GM23338 (cell line): ENCODE data around the gene WNK1. TPM values are rescaled to one million over a fixed set of nuclear protein-coding genes. Genes with fewer than 3 reads are reported as not detected.

Experiments
- ATAC-seq: fragments of 200-7000 bp; cut with Tn5 transposase; 3 replicates; pipeline ENCODE4 v1.9.1; 2020
- DNase-seq: peaks from one replicate; pipeline ENCODE4 v3.0.0-alpha.2; 2015; ENCODE audit warnings: low spot score
- H2AFZ ChIP-seq: fragments of 200-600 bp; sonication (generic); 2 replicates; pipeline ENCODE4 v1.8.0; 2016; ENCODE audit warnings: antibody characterized with exemption, mild to moderate bottlenecking, moderate library complexity
- H3F3A ChIP-seq: fragments of 200-600 bp; sonication (generic); replicated peaks from 2 replicates; pipeline ENCODE4 v1.8.0; 2017; ENCODE audit warnings: antibody characterized with exemption, mixed run types, low read depth
- H3K27ac ChIP-seq: fragments of 200-600 bp; sonication (generic); 2 replicates; pipeline ENCODE4 v1.6.1; 2016; ENCODE audit warnings: low read depth
- H3K27me3 ChIP-seq: fragments of 200-600 bp; sonication (generic); 2 replicates; pipeline ENCODE4 v1.8.0; 2016; ENCODE audit warnings: mild to moderate bottlenecking, mixed run types, moderate library complexity; ENCODE audit not compliant: insufficient read depth
- H3K36me3 ChIP-seq: fragments of 200-600 bp; sonication (generic); 2 replicates; pipeline ENCODE4 v1.8.0; 2016; ENCODE audit warnings: mild to moderate bottlenecking; ENCODE audit not compliant: insufficient read depth
- H3K4me1 ChIP-seq: fragments of 200-600 bp; sonication (generic); 2 replicates; pipeline ENCODE4 v1.8.0; 2016; ENCODE audit warnings: mild to moderate bottlenecking, moderate library complexity; ENCODE audit not compliant: insufficient read depth
- H3K4me2 ChIP-seq: fragments of 200-600 bp; sonication (generic); 2 replicates; pipeline ENCODE4 v1.7.1; 2017; ENCODE audit warnings: mixed run types
- H3K4me3 ChIP-seq: fragments of 200-600 bp; sonication (generic); 2 replicates; pipeline ENCODE4 v1.6.1; 2016; ENCODE audit warnings: mixed run types
- H3K79me2 ChIP-seq: fragments of 200-600 bp; sonication (generic); replicated peaks from 2 replicates; pipeline ENCODE4 v1.8.0; 2017; ENCODE audit warnings: mild to moderate bottlenecking; ENCODE audit not compliant: insufficient read depth
- H3K9me2 ChIP-seq: fragments of 200-600 bp; sonication (generic); 2 replicates; pipeline ENCODE4 v1.8.0; 2017; ENCODE audit not compliant: insufficient read depth
- H4K20me1 ChIP-seq: fragments of 200-600 bp; sonication (generic); replicated peaks from 2 replicates; pipeline ENCODE4 v1.8.0; 2017; ENCODE audit warnings: mild to moderate bottlenecking; ENCODE audit not compliant: insufficient read depth
- H3K27ac Mint-ChIP-seq: 2 replicates; pipeline ENCODE4 v1.8.0; 2020; ENCODE audit warnings: inconsistent platforms, mild to moderate bottlenecking, moderate library complexity, mixed read lengths
- H3K27me3 Mint-ChIP-seq: 3 replicates; pipeline ENCODE4 v1.8.0; 2022; ENCODE audit warnings: low read depth, mild to moderate bottlenecking, moderate library complexity, mixed read lengths, inconsistent platforms; ENCODE audit not compliant: insufficient read depth, poor library complexity
- H3K36me3 Mint-ChIP-seq: 3 replicates; pipeline ENCODE4 v1.8.0; 2021; ENCODE audit warnings: low read depth, mild to moderate bottlenecking, inconsistent platforms, moderate library complexity, mixed read lengths
- H3K4me1 Mint-ChIP-seq: 3 replicates; pipeline ENCODE4 v1.8.0; 2020; ENCODE audit warnings: mild to moderate bottlenecking, inconsistent platforms, mixed read lengths
- H3K4me3 Mint-ChIP-seq: 3 replicates; pipeline ENCODE4 v1.8.0; 2021; ENCODE audit warnings: moderate library complexity, mild to moderate bottlenecking, inconsistent platforms, mixed read lengths
- H3K9me3 Mint-ChIP-seq: 3 replicates; pipeline ENCODE4 v1.8.0; 2020; ENCODE audit warnings: moderate library complexity, mild to moderate bottlenecking, inconsistent platforms, mixed read lengths
- CREB1 ChIP-seq: fragments of 250-450 bp; sonication (Bioruptor Pico); IDR thresholded peaks from 2 replicates; pipeline ENCODE4 v1.5.0; 2020; ENCODE audit warnings: low read depth, mild to moderate bottlenecking, moderate library complexity
- EZH2 ChIP-seq: fragments of 200-600 bp; sonication (generic); IDR thresholded peaks from one replicate; pipeline ENCODE4 v1.8.0; 2017; ENCODE audit warnings: antibody characterized with exemption, mild to moderate bottlenecking, low read depth; ENCODE audit not compliant: unreplicated experiment
- EZH2phosphoT487 ChIP-seq: fragments of 200-600 bp; sonication (generic); IDR thresholded peaks from one replicate; pipeline ENCODE4 v1.8.1; 2018; ENCODE audit warnings: antibody characterized with exemption; ENCODE audit not compliant: unreplicated experiment
- JUNB ChIP-seq: IDR thresholded peaks from one replicate; pipeline ENCODE4 v1.6.1; 2016; ENCODE audit warnings: antibody characterized with exemption; ENCODE audit not compliant: unreplicated experiment
- NANOG ChIP-seq: IDR thresholded peaks from 2 replicates; pipeline ENCODE4 v1.6.1; 2016; ENCODE audit warnings: antibody characterized with exemption, borderline replicate concordance
- POLR2AphosphoS5 ChIP-seq: IDR thresholded peaks from 2 replicates; pipeline ENCODE4 v1.6.1; 2016; ENCODE audit warnings: antibody characterized with exemption, low read depth
- STAT1 ChIP-seq: IDR thresholded peaks from one replicate; pipeline ENCODE4 v1.6.1; 2016; ENCODE audit warnings: antibody characterized with exemption; ENCODE audit not compliant: unreplicated experiment
- ZNF114 ChIP-seq: fragments of 250-450 bp; sonication (Bioruptor Pico); IDR thresholded peaks from 2 replicates; pipeline ENCODE4 v1.5.0; 2020; ENCODE audit warnings: mild to moderate bottlenecking, moderate library complexity
- ZNF331 ChIP-seq: fragments of 250-450 bp; sonication (Bioruptor Pico); IDR thresholded peaks from 2 replicates; pipeline ENCODE4 v1.5.0; 2020; ENCODE audit warnings: low read depth, mild to moderate bottlenecking, moderate library complexity
- polyA plus RNA-seq: library from polyadenylated mRNA; unstranded; fragments of >200 nt; fragmentation: Nextera tagmentation; extraction: Ambion mirVana; gene quantifications from 2 replicates; pipeline ENCODE4 v1.2.1, GENCODE V29; 2016
- total RNA-seq: library from RNA; depleted of rRNA; stranded (reverse); fragments of >200 nt; shearing (Covaris generic); gene quantifications from 2 replicates; pipeline ENCODE4 v1.2.3, GENCODE V29; 2014
- TF ChIP-seq, protein P1 (sequence below): IDR thresholded peaks from one replicate; pipeline ENCODE4 v1.6.1; 2018; ENCODE audit warnings: antibody characterized with exemption; ENCODE audit not compliant: unreplicated experiment
- TF ChIP-seq, protein P2 (sequence below): fragments of 250-450 bp; sonication (Bioruptor Pico); IDR thresholded peaks from 2 replicates; pipeline ENCODE4 v1.5.0; 2020; ENCODE audit warnings: mild to moderate bottlenecking, moderate library complexity
- TF ChIP-seq, protein P3 (sequence below): IDR thresholded peaks from 2 replicates; pipeline ENCODE4 v1.6.1; 2016; ENCODE audit warnings: antibody characterized with exemption
- TF ChIP-seq, protein P4 (sequence below), 2 experiments: fragments of 200-600 bp in 1 of 2; sonication (generic) in 1 of 2; conservative IDR thresholded peaks; 2 replicates each; pipeline versions ENCODE4 v1.5.1 to v1.6.1; 2016 to 2017; ENCODE audit warnings: antibody characterized with exemption in 2 of 2, low read depth in 2 of 2, mild to moderate bottlenecking in 2 of 2, moderate library complexity in 1 of 2

The WNK1 gene
- total and polyA plus RNA-seq, 2 experiments from 2014 or later = 86.8 to 114 TPM

DNA sequence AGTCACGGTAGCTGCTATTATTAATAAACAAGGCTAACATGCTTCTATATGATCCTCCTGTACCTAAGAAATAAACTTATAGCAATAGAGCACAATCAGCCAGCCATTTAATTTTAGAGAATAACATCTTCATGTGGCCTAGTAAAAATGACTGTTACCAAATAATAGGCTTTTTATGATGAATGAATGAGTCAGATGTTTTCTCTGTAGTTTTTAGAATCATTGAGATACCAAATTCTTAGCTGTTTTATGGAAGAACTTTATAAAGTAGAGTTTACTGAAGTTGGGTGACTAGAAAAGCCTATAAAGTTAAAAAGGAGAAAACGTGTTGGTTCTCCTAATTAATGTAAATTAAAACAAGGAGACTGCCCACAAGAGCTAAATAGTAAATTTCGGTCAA is 40.7 kb downstream of the WNK1 start:
- H3K4me1 ChIP-seq = peaks cover 6% of the 10 kb centered on the region; the same call in 1 of the 2 replicates
- no peaks in the 10 kb centered on the region for H3K36me3 ChIP-seq
- no peak overlapping the region for H3K4me3 ChIP-seq
- no peak overlapping the region for H3K4me3 Mint-ChIP-seq
- peaks cover 100% of the 10 kb centered on the region for H3K79me2 ChIP-seq
- TF ChIP-seq, protein P1, sequence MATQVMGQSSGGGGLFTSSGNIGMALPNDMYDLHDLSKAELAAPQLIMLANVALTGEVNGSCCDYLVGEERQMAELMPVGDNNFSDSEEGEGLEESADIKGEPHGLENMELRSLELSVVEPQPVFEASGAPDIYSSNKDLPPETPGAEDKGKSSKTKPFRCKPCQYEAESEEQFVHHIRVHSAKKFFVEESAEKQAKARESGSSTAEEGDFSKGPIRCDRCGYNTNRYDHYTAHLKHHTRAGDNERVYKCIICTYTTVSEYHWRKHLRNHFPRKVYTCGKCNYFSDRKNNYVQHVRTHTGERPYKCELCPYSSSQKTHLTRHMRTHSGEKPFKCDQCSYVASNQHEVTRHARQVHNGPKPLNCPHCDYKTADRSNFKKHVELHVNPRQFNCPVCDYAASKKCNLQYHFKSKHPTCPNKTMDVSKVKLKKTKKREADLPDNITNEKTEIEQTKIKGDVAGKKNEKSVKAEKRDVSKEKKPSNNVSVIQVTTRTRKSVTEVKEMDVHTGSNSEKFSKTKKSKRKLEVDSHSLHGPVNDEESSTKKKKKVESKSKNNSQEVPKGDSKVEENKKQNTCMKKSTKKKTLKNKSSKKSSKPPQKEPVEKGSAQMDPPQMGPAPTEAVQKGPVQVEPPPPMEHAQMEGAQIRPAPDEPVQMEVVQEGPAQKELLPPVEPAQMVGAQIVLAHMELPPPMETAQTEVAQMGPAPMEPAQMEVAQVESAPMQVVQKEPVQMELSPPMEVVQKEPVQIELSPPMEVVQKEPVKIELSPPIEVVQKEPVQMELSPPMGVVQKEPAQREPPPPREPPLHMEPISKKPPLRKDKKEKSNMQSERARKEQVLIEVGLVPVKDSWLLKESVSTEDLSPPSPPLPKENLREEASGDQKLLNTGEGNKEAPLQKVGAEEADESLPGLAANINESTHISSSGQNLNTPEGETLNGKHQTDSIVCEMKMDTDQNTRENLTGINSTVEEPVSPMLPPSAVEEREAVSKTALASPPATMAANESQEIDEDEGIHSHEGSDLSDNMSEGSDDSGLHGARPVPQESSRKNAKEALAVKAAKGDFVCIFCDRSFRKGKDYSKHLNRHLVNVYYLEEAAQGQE = no peak
- TF ChIP-seq, protein P2, sequence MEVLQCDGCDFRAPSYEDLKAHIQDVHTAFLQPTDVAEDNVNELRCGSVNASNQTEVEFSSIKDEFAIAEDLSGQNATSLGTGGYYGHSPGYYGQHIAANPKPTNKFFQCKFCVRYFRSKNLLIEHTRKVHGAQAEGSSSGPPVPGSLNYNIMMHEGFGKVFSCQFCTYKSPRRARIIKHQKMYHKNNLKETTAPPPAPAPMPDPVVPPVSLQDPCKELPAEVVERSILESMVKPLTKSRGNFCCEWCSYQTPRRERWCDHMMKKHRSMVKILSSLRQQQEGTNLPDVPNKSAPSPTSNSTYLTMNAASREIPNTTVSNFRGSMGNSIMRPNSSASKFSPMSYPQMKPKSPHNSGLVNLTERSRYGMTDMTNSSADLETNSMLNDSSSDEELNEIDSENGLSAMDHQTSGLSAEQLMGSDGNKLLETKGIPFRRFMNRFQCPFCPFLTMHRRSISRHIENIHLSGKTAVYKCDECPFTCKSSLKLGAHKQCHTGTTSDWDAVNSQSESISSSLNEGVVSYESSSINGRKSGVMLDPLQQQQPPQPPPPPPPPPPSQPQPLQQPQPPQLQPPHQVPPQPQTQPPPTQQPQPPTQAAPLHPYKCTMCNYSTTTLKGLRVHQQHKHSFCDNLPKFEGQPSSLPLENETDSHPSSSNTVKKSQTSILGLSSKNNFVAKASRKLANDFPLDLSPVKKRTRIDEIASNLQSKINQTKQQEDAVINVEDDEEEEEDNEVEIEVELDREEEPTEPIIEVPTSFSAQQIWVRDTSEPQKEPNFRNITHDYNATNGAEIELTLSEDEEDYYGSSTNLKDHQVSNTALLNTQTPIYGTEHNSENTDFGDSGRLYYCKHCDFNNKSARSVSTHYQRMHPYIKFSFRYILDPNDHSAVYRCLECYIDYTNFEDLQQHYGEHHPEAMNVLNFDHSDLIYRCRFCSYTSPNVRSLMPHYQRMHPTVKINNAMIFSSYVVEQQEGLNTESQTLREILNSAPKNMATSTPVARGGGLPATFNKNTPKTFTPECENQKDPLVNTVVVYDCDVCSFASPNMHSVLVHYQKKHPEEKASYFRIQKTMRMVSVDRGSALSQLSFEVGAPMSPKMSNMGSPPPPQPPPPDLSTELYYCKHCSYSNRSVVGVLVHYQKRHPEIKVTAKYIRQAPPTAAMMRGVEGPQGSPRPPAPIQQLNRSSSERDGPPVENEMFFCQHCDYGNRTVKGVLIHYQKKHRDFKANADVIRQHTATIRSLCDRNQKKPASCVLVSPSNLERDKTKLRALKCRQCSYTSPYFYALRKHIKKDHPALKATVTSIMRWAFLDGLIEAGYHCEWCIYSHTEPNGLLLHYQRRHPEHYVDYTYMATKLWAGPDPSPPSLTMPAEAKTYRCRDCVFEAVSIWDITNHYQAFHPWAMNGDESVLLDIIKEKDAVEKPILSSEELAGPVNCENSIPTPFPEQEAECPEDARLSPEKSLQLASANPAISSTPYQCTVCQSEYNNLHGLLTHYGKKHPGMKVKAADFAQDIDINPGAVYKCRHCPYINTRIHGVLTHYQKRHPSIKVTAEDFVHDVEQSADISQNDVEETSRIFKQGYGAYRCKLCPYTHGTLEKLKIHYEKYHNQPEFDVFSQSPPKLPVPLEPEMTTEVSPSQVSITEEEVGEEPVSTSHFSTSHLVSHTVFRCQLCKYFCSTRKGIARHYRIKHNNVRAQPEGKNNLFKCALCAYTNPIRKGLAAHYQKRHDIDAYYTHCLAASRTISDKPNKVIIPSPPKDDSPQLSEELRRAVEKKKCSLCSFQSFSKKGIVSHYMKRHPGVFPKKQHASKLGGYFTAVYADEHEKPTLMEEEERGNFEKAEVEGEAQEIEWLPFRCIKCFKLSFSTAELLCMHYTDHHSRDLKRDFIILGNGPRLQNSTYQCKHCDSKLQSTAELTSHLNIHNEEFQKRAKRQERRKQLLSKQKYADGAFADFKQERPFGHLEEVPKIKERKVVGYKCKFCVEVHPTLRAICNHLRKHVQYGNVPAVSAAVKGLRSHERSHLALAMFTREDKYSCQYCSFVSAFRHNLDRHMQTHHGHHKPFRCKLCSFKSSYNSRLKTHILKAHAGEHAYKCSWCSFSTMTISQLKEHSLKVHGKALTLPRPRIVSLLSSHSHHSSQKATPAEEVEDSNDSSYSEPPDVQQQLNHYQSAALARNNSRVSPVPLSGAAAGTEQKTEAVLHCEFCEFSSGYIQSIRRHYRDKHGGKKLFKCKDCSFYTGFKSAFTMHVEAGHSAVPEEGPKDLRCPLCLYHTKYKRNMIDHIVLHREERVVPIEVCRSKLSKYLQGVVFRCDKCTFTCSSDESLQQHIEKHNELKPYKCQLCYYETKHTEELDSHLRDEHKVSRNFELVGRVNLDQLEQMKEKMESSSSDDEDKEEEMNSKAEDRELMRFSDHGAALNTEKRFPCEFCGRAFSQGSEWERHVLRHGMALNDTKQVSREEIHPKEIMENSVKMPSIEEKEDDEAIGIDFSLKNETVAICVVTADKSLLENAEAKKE = no peak
- TF ChIP-seq, protein P3, sequence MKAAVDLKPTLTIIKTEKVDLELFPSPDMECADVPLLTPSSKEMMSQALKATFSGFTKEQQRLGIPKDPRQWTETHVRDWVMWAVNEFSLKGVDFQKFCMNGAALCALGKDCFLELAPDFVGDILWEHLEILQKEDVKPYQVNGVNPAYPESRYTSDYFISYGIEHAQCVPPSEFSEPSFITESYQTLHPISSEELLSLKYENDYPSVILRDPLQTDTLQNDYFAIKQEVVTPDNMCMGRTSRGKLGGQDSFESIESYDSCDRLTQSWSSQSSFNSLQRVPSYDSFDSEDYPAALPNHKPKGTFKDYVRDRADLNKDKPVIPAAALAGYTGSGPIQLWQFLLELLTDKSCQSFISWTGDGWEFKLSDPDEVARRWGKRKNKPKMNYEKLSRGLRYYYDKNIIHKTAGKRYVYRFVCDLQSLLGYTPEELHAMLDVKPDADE = no peak
- TF ChIP-seq EZH2 = no peak
- TF ChIP-seq EZH2phosphoT487 = no peak
- TF ChIP-seq NANOG = no peak
- TF ChIP-seq, protein P4, sequence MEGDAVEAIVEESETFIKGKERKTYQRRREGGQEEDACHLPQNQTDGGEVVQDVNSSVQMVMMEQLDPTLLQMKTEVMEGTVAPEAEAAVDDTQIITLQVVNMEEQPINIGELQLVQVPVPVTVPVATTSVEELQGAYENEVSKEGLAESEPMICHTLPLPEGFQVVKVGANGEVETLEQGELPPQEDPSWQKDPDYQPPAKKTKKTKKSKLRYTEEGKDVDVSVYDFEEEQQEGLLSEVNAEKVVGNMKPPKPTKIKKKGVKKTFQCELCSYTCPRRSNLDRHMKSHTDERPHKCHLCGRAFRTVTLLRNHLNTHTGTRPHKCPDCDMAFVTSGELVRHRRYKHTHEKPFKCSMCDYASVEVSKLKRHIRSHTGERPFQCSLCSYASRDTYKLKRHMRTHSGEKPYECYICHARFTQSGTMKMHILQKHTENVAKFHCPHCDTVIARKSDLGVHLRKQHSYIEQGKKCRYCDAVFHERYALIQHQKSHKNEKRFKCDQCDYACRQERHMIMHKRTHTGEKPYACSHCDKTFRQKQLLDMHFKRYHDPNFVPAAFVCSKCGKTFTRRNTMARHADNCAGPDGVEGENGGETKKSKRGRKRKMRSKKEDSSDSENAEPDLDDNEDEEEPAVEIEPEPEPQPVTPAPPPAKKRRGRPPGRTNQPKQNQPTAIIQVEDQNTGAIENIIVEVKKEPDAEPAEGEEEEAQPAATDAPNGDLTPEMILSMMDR (conservative IDR thresholded peaks at IDR 0.05; ENCODE audit: low read depth in 2 of 2) = no peak
- TF ChIP-seq JUNB = no peak
- TF ChIP-seq ZNF114 (CRISPR knock-in tag) = no peak
- TF ChIP-seq STAT1 = no peak
- no peak for TF ChIP-seq ZNF331 (CRISPR knock-in tag)
- TF ChIP-seq POLR2AphosphoS5 = no peak
- no peak for TF ChIP-seq CREB1 (CRISPR knock-in tag)
- H3K36me3 Mint-ChIP-seq = no peaks in the 10 kb centered on the region
- no peak overlapping the region for H3K27ac Mint-ChIP-seq
- H3F3A ChIP-seq = no peaks in the 10 kb centered on the region
- no peaks in the 10 kb centered on the region for H3K9me2 ChIP-seq
- DNase-seq (no peak), ATAC-seq (no peak)
- no peak overlapping the region for H3K4me2 ChIP-seq
- no peaks in the 10 kb centered on the region for H3K27me3 Mint-ChIP-seq
- H3K9me3 Mint-ChIP-seq = no peaks in the 10 kb centered on the region
- peaks cover 36% of the 10 kb centered on the region for H3K4me1 Mint-ChIP-seq
- H3K27me3 ChIP-seq = no peaks in the 10 kb centered on the region
- H2AFZ ChIP-seq = no peak overlapping the region
- no peak overlapping the region for H3K27ac ChIP-seq
- H4K20me1 ChIP-seq = peaks cover 30% of the 10 kb centered on the region
